ENCODE data around the gene RANBP9.
A peak's percentile ranks its signal among the peaks of the same experiment; 100 is the strongest.

RANBP9 gene

DNA sequence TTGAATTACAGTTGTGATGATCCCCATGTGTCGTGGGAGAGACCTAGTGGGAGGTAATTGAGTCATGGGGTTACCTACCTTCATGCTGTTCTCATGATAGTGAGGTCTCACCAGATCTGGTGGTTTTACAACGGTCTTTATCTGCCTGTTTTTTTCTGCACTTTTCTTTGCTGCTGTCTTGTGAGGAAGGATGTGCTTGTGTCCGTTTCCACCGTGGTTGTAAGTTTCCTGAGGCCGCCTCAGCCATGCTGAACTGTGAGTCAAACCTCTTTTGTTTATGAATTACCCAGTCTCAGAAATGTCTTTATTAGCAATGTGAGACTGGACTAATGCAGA is 6.5 kb upstream of the RANBP9 start:
- Histone ChIP-seq H3K4me1 (ENCODE audit: control insufficient read depth in 2 of 2, insufficient read depth in 1 of 2, low read depth in 1 of 2, low read length in 2 of 2) (peaks cover 0 to 1% of the 10 kb centered on the region in 2 donors), H2BK120ac (ENCODE audit: low read depth, low read length) (no peak overlapping the region), H2AFZ (ENCODE audit: low read length) (no peak overlapping the region), H3K27me3 (ENCODE audit: control insufficient read depth in 3 of 3, insufficient read depth in 3 of 3, low read depth in 1 of 3, low read length in 3 of 3) (no peaks in the 10 kb centered on the region), H3K23ac (ENCODE audit: low read depth, low read length, poor library complexity) (no peak overlapping the region), H2BK12ac (ENCODE audit: low read length) (no peak overlapping the region), H4K91ac (ENCODE audit: low read depth, low read length, poor library complexity) (no peak overlapping the region), H2AK5ac (ENCODE audit: low read depth, low read length) (no peak overlapping the region), H3K79me1 (ENCODE audit: low read depth, low read length) (peaks cover 2% of the 10 kb centered on the region), H3K9me3 (replicated peaks in 1 of 2; ENCODE audit: control insufficient read depth in 2 of 2, insufficient read depth in 1 of 2, low read depth in 1 of 2, low read length in 2 of 2) (peaks cover 1 to 13% of the 10 kb centered on the region in 2 donors), H3K36me3 (replicated peaks in 1 of 2; ENCODE audit: control insufficient read depth in 2 of 2, insufficient read depth in 2 of 2, low read length in 2 of 2) (peaks cover 0 to 2% of the 10 kb centered on the region in 2 donors), H3K4me2 (ENCODE audit: insufficient read depth, low read length, poor library complexity, severe bottlenecking) (no peak overlapping the region), H3K27ac (replicated peaks; ENCODE audit: low read length) (no peak overlapping the region), H2BK15ac (ENCODE audit: low read length) (no peak overlapping the region), H2BK5ac (ENCODE audit: low read length) (no peak overlapping the region), H3K9ac (ENCODE audit: low read depth, low read length, poor library complexity) (no peak overlapping the region), H4K8ac (ENCODE audit: low read depth, low read length) (no peak overlapping the region), H3K18ac (ENCODE audit: low read length) (no peak overlapping the region), H3K4ac (ENCODE audit: low read length) (no peak overlapping the region), H3K14ac (ENCODE audit: low read length) (no peak overlapping the region), H3K4me3 (ENCODE audit: low read length in 2 of 2) (no peak overlapping the region)
- no peak for DNase-seq (ENCODE audit: low spot score)
- WGBS, 2 donors (ENCODE audit: extremely low coverage in 2 of 2, insufficient read length in 2 of 2, insufficient replicate concordance in 1 of 2), result no CpG with 5 or more reads among the region's 5 CpGs

DNA sequence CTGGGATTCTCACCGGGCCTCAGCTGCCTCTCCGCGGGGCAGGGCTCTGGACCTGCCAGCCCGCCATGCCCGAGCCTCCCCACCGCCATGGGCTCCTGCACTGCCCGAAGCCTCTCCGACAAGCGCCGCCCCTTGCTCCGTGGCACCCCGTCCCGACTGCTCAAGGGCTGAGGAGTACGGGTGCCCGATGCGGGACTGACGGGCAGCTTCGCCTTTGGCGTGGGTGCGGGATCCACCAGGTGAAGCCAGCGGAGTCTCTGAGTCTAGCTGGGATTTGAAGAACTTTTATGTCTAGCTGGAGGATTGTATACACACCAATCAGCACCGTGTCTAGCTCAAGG is 5.3 kb upstream of the RANBP9 start:
- DNase-seq (ENCODE audit: low spot score), result no peak
- Histone ChIP-seq H3K79me1 (ENCODE audit: low read depth, low read length) (peaks cover 2% of the 10 kb centered on the region), H3K27me3 (ENCODE audit: control insufficient read depth in 3 of 3, insufficient read depth in 3 of 3, low read depth in 1 of 3, low read length in 3 of 3) (no peaks in the 10 kb centered on the region), H3K18ac (ENCODE audit: low read length) (no peak overlapping the region), H2BK5ac (ENCODE audit: low read length) (no peak overlapping the region), H3K14ac (ENCODE audit: low read length) (peak overlapping the region; percentile 63), H3K4me1 (ENCODE audit: control insufficient read depth in 2 of 2, insufficient read depth in 1 of 2, low read depth in 1 of 2, low read length in 2 of 2) (peaks cover 1 to 2% of the 10 kb centered on the region in 2 donors), H2BK120ac (ENCODE audit: low read depth, low read length) (no peak overlapping the region), H2AK5ac (ENCODE audit: low read depth, low read length) (no peak overlapping the region), H3K27ac (replicated peaks; ENCODE audit: low read length) (no peak overlapping the region), H2BK15ac (ENCODE audit: low read length) (no peak overlapping the region), H3K4ac (ENCODE audit: low read length) (no peak overlapping the region), H4K8ac (ENCODE audit: low read depth, low read length) (no peak overlapping the region), H3K9ac (ENCODE audit: low read depth, low read length, poor library complexity) (no peak overlapping the region), H3K9me3 (replicated peaks in 1 of 2; ENCODE audit: control insufficient read depth in 2 of 2, insufficient read depth in 1 of 2, low read depth in 1 of 2, low read length in 2 of 2) (peaks cover 1 to 13% of the 10 kb centered on the region in 2 donors), H3K36me3 (replicated peaks in 1 of 2; ENCODE audit: control insufficient read depth in 2 of 2, insufficient read depth in 2 of 2, low read length in 2 of 2) (peaks cover 0 to 2% of the 10 kb centered on the region in 2 donors), H4K91ac (ENCODE audit: low read depth, low read length, poor library complexity) (no peak overlapping the region), H3K4me2 (ENCODE audit: insufficient read depth, low read length, poor library complexity, severe bottlenecking) (no peak overlapping the region), H2AFZ (ENCODE audit: low read length) (no peak overlapping the region), H3K4me3 (ENCODE audit: low read length in 2 of 2) (no peak overlapping the region), H3K23ac (ENCODE audit: low read depth, low read length, poor library complexity) (no peak overlapping the region), H2BK12ac (ENCODE audit: low read length) (no peak overlapping the region)
- no CpG with 5 or more reads among the region's 22 CpGs for WGBS, 2 donors (ENCODE audit: extremely low coverage in 2 of 2, insufficient read length in 2 of 2, insufficient replicate concordance in 1 of 2)

DNA sequence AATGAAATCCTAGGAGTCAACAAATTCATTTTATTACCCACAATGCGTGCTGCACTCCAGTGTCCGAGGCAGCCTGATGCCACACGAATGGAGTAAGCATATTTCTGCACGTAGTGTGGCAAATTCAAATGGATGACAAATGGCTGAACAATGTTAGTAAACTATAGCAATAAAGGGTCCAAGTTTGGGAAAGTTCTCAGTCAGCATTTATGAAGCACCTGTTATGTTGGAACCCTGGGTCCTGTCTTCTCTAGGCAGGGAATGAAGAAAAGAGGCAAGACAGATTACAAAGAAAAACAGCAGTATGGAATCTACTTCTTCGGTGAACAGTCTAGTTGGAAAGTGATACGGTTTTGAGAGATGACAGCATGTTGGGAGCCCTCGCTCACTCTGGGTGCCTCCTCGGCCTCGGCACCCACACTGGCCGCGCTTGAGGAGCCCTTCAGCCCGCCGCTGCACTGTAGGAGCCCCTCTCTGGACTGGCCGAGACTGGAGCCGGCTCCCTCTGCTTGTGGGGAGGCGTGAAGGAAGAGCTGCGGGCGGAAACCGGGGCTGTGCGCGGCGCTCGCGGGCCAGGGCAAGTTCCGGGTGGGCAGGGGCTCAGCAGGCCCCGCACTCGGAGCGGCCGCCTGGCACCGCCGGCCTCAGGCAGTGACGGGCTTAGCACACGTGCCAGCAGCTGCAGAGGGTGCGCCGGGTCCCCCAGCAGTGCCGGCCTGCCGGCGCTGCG is 4.8 kb upstream of the RANBP9 start:
- H3K4ac ChIP-seq (ENCODE audit: low read length), result no peak overlapping the region
- peaks cover 2% of the 10 kb centered on the region for H3K79me1 ChIP-seq (ENCODE audit: low read depth, low read length)
- H4K8ac ChIP-seq (ENCODE audit: low read depth, low read length), result no peak overlapping the region
- H2BK15ac ChIP-seq (ENCODE audit: low read length), result no peak overlapping the region
- no peak overlapping the region for H3K9ac ChIP-seq (ENCODE audit: low read depth, low read length, poor library complexity)
- H3K18ac ChIP-seq (ENCODE audit: low read length), result no peak overlapping the region
- no peaks in the 10 kb centered on the region for H3K27me3 ChIP-seq (ENCODE audit: control insufficient read depth in 3 of 3, insufficient read depth in 3 of 3, low read depth in 1 of 3, low read length in 3 of 3)
- H2BK12ac ChIP-seq (ENCODE audit: low read length), result no peak overlapping the region
- H4K91ac ChIP-seq (ENCODE audit: low read depth, low read length, poor library complexity), result no peak overlapping the region
- no CpG with 5 or more reads among the region's 39 CpGs for WGBS, 2 donors (ENCODE audit: extremely low coverage in 2 of 2, insufficient read length in 2 of 2, insufficient replicate concordance in 1 of 2)
- no peak for DNase-seq (ENCODE audit: low spot score)
- H3K27ac ChIP-seq (replicated peaks; ENCODE audit: low read length), result no peak overlapping the region
- H3K23ac ChIP-seq (ENCODE audit: low read depth, low read length, poor library complexity), result no peak overlapping the region
- no peak overlapping the region for H2BK5ac ChIP-seq (ENCODE audit: low read length)
- H3K4me3 ChIP-seq (ENCODE audit: low read length in 2 of 2), result no peak overlapping the region
- H2BK120ac ChIP-seq (ENCODE audit: low read depth, low read length), result no peak overlapping the region
- no peak overlapping the region for H3K14ac ChIP-seq (ENCODE audit: low read length)
- H3K9me3 ChIP-seq (replicated peaks in 1 of 2; ENCODE audit: control insufficient read depth in 2 of 2, insufficient read depth in 1 of 2, low read depth in 1 of 2, low read length in 2 of 2), result peaks cover 1 to 13% of the 10 kb centered on the region in 2 donors
- H3K36me3 ChIP-seq (replicated peaks in 1 of 2; ENCODE audit: control insufficient read depth in 2 of 2, insufficient read depth in 2 of 2, low read length in 2 of 2), result peaks cover 0 to 2% of the 10 kb centered on the region in 2 donors
- H3K4me1 ChIP-seq (ENCODE audit: control insufficient read depth in 2 of 2, insufficient read depth in 1 of 2, low read depth in 1 of 2, low read length in 2 of 2), result peaks cover 1 to 2% of the 10 kb centered on the region in 2 donors
- H2AFZ ChIP-seq (ENCODE audit: low read length), result no peak overlapping the region
- no peak overlapping the region for H2AK5ac ChIP-seq (ENCODE audit: low read depth, low read length)
- H3K4me2 ChIP-seq (ENCODE audit: insufficient read depth, low read length, poor library complexity, severe bottlenecking), result no peak overlapping the region

DNA sequence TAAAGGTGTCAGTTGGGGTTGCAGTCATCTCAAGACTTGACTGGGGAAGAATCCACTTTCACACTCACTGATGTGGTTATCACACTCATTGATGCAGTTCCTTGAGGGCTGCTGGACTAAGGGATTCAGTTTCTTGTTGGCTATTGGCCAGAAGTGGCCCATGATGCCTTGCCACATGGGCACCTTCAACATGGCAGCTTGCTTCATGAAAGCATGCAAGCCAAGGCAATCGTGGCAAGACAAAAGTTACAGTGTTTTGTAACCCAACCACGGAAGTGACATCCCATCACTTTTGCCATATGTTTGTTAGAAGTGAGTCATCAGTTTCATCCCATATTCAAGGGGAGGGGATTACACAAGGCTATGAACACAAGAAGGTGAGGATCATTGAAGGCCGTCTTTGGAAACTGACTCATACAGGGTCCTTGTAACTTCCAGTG is 3.8 kb upstream of the RANBP9 start:
- Histone ChIP-seq H3K14ac (ENCODE audit: low read length) (no peak overlapping the region), H2BK12ac (ENCODE audit: low read length) (no peak overlapping the region), H3K4ac (ENCODE audit: low read length) (no peak overlapping the region), H3K36me3 (replicated peaks in 1 of 2; ENCODE audit: control insufficient read depth in 2 of 2, insufficient read depth in 2 of 2, low read length in 2 of 2) (peaks cover 0 to 2% of the 10 kb centered on the region in 2 donors), H4K8ac (ENCODE audit: low read depth, low read length) (no peak overlapping the region), H2AFZ (ENCODE audit: low read length) (no peak overlapping the region), H3K27ac (replicated peaks; ENCODE audit: low read length) (no peak overlapping the region), H3K4me1 (ENCODE audit: control insufficient read depth in 2 of 2, insufficient read depth in 1 of 2, low read depth in 1 of 2, low read length in 2 of 2) (peaks cover under 1 to 2% of the 10 kb centered on the region in 2 donors), H3K9me3 (replicated peaks in 1 of 2; ENCODE audit: control insufficient read depth in 2 of 2, insufficient read depth in 1 of 2, low read depth in 1 of 2, low read length in 2 of 2) (peaks cover 1 to 13% of the 10 kb centered on the region in 2 donors), H3K23ac (ENCODE audit: low read depth, low read length, poor library complexity) (no peak overlapping the region), H3K4me3 (ENCODE audit: low read length in 2 of 2) (peak overlapping the region in 1 of 2 donors; percentile 41), H3K9ac (ENCODE audit: low read depth, low read length, poor library complexity) (no peak overlapping the region), H3K18ac (ENCODE audit: low read length) (no peak overlapping the region), H2BK5ac (ENCODE audit: low read length) (no peak overlapping the region), H3K79me1 (ENCODE audit: low read depth, low read length) (peaks cover 4% of the 10 kb centered on the region), H2BK120ac (ENCODE audit: low read depth, low read length) (no peak overlapping the region), H4K91ac (ENCODE audit: low read depth, low read length, poor library complexity) (no peak overlapping the region), H3K4me2 (ENCODE audit: insufficient read depth, low read length, poor library complexity, severe bottlenecking) (no peak overlapping the region), H2BK15ac (ENCODE audit: low read length) (no peak overlapping the region), H2AK5ac (ENCODE audit: low read depth, low read length) (no peak overlapping the region), H3K27me3 (ENCODE audit: control insufficient read depth in 3 of 3, insufficient read depth in 3 of 3, low read depth in 1 of 3, low read length in 3 of 3) (no peaks in the 10 kb centered on the region)
- DNase-seq (ENCODE audit: low spot score), result no peak
- no CpG with 5 or more reads among the region's 3 CpGs for WGBS, 2 donors (ENCODE audit: extremely low coverage in 2 of 2, insufficient read length in 2 of 2, insufficient replicate concordance in 1 of 2)

Measured in neuronal stem cell (in vitro differentiated cells).